LNCAP (cell line): ENCODE measurements around the gene VSIG10L2.

Source experiments
- TF ChIP-seq, protein P1 (sequence below): fragments of 450-650 bp; IDR thresholded peaks from 2 replicates; pipeline ENCODE4 v1.5.1; 2017; ENCODE audit warnings: mild to moderate bottlenecking

Gene VSIG10L2

DNA sequence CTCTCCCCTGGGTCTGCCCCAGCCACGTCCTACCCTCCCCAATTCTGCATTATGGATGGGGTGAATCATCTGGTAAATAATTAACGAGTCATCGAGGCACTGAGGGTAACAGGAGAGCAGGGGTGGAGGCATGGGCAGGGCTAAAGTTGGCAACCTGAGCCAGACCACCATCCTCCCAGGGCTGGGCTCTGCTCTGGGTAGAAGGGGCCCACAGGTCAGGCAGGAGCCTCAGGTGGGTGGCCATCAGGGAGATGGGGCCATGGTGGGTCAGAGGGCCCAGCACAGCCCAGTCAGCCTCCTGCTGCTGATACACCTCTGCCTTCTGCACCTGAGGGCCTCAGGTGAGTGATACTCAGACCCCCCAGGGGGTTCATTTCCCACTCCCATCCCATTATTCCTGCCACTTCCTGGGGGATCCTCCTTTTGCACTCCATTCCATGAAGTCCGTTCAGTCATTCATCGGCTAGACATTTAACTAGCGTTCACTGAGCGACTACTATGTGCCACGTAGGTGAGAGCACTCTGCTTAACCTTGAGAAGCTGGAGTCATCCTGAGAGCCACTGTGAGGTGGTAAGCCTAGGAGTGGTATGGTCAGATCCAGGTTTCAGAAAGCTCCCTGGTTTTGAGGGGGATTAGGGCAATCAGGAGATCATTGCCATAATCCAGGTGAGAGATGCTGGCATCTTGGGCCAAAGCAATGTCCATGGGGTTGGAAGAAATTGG, at the start of gene VSIG10L2:
TSS of gene VSIG10L2 (plus strand) at position 248 of the 724 bp plus-strand sequence. CDS start at position 260, 12 bp downstream.
- TF ChIP-seq, protein P1, sequence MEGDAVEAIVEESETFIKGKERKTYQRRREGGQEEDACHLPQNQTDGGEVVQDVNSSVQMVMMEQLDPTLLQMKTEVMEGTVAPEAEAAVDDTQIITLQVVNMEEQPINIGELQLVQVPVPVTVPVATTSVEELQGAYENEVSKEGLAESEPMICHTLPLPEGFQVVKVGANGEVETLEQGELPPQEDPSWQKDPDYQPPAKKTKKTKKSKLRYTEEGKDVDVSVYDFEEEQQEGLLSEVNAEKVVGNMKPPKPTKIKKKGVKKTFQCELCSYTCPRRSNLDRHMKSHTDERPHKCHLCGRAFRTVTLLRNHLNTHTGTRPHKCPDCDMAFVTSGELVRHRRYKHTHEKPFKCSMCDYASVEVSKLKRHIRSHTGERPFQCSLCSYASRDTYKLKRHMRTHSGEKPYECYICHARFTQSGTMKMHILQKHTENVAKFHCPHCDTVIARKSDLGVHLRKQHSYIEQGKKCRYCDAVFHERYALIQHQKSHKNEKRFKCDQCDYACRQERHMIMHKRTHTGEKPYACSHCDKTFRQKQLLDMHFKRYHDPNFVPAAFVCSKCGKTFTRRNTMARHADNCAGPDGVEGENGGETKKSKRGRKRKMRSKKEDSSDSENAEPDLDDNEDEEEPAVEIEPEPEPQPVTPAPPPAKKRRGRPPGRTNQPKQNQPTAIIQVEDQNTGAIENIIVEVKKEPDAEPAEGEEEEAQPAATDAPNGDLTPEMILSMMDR: no peak

DNA sequence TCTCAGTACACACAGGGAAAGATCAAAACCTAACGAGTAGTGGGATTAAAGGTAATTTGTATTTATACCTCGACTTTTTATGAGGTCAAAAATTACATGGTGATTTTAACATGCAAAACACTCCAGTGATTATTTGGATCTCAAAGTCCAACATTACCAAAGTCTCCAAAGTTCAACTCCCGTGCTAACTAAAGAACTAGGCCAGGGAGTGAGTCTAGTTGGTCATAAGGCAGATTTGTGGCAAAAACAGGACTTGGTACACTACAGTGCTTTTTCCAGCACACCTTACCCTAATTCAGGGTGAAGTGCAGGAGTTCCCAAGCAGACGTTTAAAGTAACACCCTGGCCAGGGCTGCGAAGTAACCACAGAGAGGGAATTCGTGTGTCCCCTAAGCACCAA, 44.0 kb upstream of the VSIG10L2 start:
- TF ChIP-seq, protein P1: no peak

DNA sequence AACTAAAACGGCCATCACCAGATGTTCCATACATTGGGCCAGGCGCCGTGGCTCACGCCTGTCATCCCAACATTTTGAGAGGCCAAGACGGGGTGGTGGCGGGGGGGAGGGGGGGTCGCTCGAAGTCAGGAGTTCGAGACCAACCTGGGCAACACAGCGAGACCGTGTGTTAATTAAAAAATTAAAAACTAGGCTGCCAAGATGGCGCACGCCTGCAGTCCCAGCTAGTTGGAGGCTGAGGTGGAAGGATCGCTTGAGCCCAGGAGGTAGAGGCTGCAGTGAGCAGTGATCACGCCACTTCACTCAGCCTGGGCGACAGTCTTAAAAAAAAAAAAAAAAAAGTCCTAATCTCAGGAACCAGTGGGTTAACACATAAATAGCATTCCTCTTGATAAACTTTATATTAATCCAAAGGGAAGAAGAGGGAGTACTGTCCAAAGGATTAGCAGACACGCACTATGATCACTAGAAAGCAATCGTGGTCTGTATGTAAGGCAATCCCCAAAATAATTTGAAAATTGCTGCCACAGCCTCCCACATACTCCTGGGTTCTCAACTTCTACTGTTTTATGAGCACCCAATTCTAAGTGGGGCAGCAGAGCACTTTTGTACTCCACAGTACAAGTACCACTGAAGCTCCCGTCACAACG, 43.4 kb upstream of the VSIG10L2 start:
- TF ChIP-seq, protein P1: no peak

DNA sequence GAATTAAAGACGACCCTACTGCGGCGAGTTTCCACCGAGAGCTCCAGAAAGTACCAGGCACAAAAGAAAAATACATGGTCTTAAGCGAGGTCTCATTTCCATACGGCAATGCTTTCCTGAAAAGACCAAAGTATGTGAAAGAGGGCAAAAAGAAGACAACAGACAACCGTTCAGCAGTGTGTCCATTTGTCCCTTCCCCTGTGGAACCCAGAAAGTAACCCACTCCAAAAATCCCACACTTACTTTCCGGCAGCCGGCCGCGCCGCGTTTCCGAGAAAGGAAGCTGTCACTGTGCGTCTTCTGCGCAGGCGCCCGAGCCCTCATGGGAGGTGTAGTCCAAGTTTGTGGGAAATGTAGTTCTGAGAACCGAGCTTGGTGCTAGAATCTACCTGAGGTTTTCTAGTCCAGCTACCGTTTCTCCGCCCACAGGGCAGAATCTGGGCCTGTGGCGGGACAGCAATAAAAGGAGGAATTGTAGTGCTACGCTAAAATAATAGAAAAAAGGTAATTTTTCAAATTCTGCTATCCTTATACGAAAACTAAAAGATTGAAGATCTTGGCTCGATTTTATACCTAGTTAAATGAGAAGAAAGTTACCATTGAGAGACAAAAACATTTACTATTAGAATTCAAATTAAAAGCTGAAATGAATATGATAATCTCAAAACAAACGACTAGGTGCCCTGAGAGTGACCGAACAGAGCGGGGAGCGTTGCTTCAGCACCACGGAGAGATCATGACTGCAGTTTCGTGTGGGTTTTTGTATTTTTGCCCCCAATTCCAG, 42.7 kb upstream of the VSIG10L2 start, which contains the start of gene PUS3:
TSS of gene PUS3 (minus strand) at position 280 of the 784 bp plus-strand sequence. CDS start 6,922 bp downstream, outside the sequence.
- TF ChIP-seq, protein P1: no peak

DNA sequence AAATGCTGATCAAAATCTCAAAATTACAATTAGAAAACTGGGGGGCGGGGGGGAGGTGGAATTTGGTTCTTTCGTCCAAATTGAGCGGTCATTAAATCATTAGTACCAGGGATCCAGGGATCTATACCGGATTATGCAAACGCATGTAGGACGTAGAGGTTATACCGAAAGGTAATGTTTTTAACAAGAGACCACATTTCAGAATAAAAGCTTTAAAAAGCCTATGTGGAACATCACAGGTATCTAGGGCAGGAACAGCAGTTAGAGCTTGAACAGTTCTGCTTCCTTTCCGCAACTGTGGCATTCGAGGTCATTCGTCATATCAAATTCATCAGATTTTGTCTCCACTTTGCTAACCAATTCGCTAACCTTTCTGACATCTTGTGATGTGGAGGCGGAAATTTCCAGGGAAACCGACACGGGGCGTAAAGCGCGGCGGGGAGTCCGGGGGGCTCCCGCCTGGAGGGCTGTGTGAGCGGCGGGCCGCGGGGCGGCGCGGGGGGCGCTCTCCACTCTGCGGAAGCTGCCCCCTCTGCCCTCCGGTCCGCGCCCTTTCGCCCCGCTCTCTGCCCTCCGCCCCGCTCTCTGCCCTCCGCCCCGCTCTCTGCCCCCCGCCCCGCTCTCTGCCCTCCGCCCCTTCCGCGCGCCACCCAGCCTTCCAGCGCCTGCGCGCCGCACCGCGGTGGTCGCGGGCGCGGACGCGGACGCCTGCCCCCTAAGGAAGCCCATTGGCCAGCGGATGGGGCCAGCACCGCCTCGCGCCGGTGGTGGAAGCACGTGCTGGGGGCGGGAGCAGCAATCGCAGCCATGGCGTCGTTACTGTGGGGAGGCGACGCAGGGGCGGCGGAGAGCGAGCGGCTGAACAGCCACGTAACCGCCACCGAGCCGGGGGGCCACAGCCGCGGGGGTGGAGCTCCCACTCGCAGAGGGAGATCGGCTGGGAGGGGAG, 41.9 kb upstream of the VSIG10L2 start, which contains the start of gene DDX25:
TSS of gene DDX25 (plus strand) at position 798 of the 949 bp plus-strand sequence. CDS start at position 808, 10 bp downstream.
- TF ChIP-seq, protein P1: no peak

DNA sequence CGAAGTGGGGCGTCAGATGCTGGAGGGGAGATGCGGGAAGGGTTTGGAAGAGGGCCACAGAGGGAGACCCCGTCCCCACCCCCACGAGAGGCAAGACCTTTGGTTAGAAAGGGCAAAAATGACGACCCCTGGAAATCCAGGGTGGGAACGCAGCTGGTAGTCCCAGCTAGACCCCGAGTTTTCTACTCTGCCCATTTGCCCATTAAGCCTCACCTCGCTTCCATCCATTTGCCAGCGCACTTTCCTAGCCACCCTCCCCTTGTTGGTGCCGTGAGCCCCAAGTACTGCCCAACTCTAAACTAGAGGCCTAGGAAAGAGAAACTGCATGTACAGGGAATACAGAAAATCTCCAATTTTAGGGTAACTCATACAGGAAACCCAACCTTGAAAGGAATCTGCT, 41.2 kb upstream of the VSIG10L2 start:
- TF ChIP-seq, protein P1: no peak
